IMR-90 (cell line): ENCODE data around the gene COG4. TPM values are rescaled to one million over a fixed set of nuclear protein-coding genes. Genes with fewer than 3 reads are reported as not detected.

Experiments used
- CHD1 ChIP-seq: IDR thresholded peaks from 2 replicates; pipeline ENCODE4 v1.6.1; 2012; ENCODE audit warnings: low read depth, low read length, improper control_type of control experiment
- MAZ ChIP-seq: IDR thresholded peaks from 2 replicates; pipeline ENCODE4 v1.6.1; 2012; ENCODE audit warnings: low read depth, mild to moderate bottlenecking, low read length, improper control_type of control experiment, moderate library complexity, borderline replicate concordance
- RCOR1 ChIP-seq: IDR thresholded peaks from 2 replicates; pipeline ENCODE4 v1.6.1; 2012; ENCODE audit warnings: mild to moderate bottlenecking, low read length, improper control_type of control experiment; ENCODE audit not compliant: insufficient replicate concordance
- SMC3 ChIP-seq: fragments of 150-350 bp; IDR thresholded peaks from 2 replicates; pipeline ENCODE4 v1.6.1; 2016; ENCODE audit warnings: low read depth, mild to moderate bottlenecking, antibody characterized with exemption, low read length, moderate library complexity
- polyA plus RNA-seq, 3 experiments: library from polyadenylated mRNA; depleted of rRNA; stranded (reverse); fragments of >200 nt; gene quantifications; 2 replicates each; pipeline ENCODE4 v1.2.3, GENCODE V29; 2012; ENCODE audit warnings: low replicate concordance in 1 of 3
- total RNA-seq: library from RNA; depleted of rRNA; stranded (reverse); fragments of >200 nt; gene quantifications from 2 replicates; pipeline ENCODE4 v1.2.3, GENCODE V29; 2012

COG4 gene
- total and polyA plus RNA-seq, 2 of the 4 experiments (the other 2 are of a cell fraction), result 47.5 to 96.1 TPM

DNA sequence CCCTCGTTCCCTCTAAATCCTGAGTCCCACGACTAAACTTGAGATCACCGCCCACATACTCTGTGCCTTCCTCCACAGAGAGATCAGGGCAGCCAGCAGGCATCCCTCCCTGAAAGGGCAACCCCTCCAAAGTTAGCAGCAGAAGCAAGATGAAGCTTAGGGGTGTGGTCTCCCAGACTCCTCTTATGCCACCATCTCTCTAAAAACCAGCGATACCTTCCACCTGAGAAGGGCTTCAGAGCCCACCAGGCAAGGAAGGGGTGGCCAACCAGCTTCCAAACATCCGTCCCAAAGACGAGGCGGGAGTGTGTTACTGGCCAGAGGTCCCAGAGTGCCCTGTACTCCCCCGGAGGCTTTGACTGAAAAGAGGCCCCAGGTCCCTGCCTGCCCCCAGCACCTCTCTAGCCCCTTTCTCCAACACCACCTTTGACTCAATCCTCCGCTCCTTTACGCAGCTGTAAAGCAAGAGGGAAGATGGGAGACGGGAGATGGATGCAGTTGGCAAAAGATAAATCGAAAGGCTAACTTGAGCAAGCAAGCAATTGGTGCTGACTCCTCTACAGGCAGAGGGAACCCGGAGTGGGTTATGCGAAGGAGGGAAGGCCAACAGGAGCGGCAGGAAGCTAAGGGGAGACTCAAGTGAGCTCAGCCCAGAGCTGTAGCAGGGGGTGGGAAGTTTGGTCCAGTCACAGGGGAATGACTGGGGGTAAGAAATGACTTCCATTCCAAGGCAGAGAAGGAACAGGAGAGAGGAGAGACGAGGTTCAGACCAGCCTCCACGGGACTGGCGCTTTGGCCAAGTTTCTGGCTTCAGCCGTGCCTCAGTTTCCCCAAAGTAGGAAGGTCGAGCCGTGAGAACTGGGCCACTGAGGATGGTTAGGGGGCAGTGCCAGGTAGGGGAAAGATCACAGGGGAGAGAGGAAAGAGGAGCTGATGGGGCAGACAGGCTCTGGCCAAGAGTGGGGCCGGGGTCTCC lies 85.5 kb downstream of the COG4 start (continued):
- TF ChIP-seq RCOR1, result no peak
- TF ChIP-seq SMC3, result no peak
- TF ChIP-seq CHD1, result 0 out of 2 replicates have a peak, but pooled peaks have one; percentile 24
- TF ChIP-seq MAZ, result no peak
